SJSA1 (cell line): ENCODE measurements around the gene OCA2. TPM values are rescaled to one million over a fixed set of nuclear protein-coding genes. Genes with fewer than 3 reads are reported as not detected.
"Not testable (repeated sequence)": the region's sequence is repeated elsewhere in the genome, so short reads cannot be mapped to it uniquely, and the experiment has no call there.

Experiments
- DNase-seq, 2 experiments: peaks; one replicate each; pipeline ENCODE4 v3.0.0-alpha.2; 2015 to 2020; ENCODE audit warnings: low spot score in 2 of 2, low read depth in 1 of 2
- H3K27ac ChIP-seq: fragments of 250-450 bp; sonication (Bioruptor Pico); 2 replicates; pipeline ENCODE4 v1.5.1; 2020; ENCODE audit warnings: mild to moderate bottlenecking, moderate library complexity
- H3K27me3 ChIP-seq: fragments of 250-450 bp; sonication (Bioruptor Pico); replicated peaks from 2 replicates; pipeline ENCODE4 v1.5.1; 2020; ENCODE audit warnings: mild to moderate bottlenecking, moderate library complexity
- H3K36me3 ChIP-seq: fragments of 250-450 bp; sonication (Bioruptor Pico); 2 replicates; pipeline ENCODE4 v1.5.1; 2020; ENCODE audit warnings: mild to moderate bottlenecking
- H3K4me1 ChIP-seq: fragments of 250-450 bp; sonication (Bioruptor Pico); replicated peaks from 2 replicates; pipeline ENCODE4 v1.6.1; 2021; ENCODE audit warnings: mild to moderate bottlenecking
- H3K4me3 ChIP-seq: fragments of 250-450 bp; sonication (Bioruptor Pico); 2 replicates; pipeline ENCODE4 v1.5.1; 2020; ENCODE audit warnings: mild to moderate bottlenecking
- H3K9me3 ChIP-seq: fragments of 250-450 bp; sonication (Bioruptor Pico); replicated peaks from 2 replicates; pipeline ENCODE4 v1.5.1; 2020; ENCODE audit warnings: mild to moderate bottlenecking
- total RNA-seq: library from RNA; depleted of rRNA; stranded (reverse); fragments of >200 nt; shearing (Covaris generic); gene quantifications from 2 replicates; pipeline ENCODE4 v1.2.3, GENCODE V29; 2014

OCA2 gene
- total RNA-seq, 1 experiment from 2014 or later: 0.11 TPM

- Histone ChIP-seq H3K36me3 (no peaks in the 10 kb centered on the region), H3K4me1 (no peaks in the 10 kb centered on the region), H3K27ac (no peak overlapping the region), H3K4me3 (no peak overlapping the region), H3K9me3 (no peaks in the 10 kb centered on the region), H3K27me3 (no peaks in the 10 kb centered on the region)
- DNase-seq: no peak
Measured at GRCh38 chr15:27850981-27851857, 247.9 kb downstream of the OCA2 start.

GRCh38 chr15:27850050-27850449 is 249.1 kb downstream of the OCA2 start:
- H3K9me3 ChIP-seq: no peaks in the 10 kb centered on the region
- no peak for DNase-seq
- H3K36me3 ChIP-seq: no peaks in the 10 kb centered on the region
- no peak overlapping the region for H3K27ac ChIP-seq
- H3K27me3 ChIP-seq: no peaks in the 10 kb centered on the region
- no peak overlapping the region for H3K4me3 ChIP-seq
- H3K4me1 ChIP-seq: no peaks in the 10 kb centered on the region

- H3K27me3 ChIP-seq, H3K9me3 ChIP-seq, H3K4me1 ChIP-seq, H3K36me3 ChIP-seq, H3K4me3 ChIP-seq, DNase-seq, H3K27ac ChIP-seq: not testable (repeated sequence)
Measured at GRCh38 chr15:27848936-27849335, 250.2 kb downstream of the OCA2 start.

- Histone ChIP-seq H3K4me1 (peaks cover 5% of the 10 kb centered on the region), H3K36me3 (no peaks in the 10 kb centered on the region), H3K9me3 (no peaks in the 10 kb centered on the region), H3K27me3 (no peaks in the 10 kb centered on the region), H3K27ac (no peak overlapping the region), H3K4me3 (no peak overlapping the region)
- no peak for DNase-seq
Measured at GRCh38 chr15:27847775-27848710, 251.1 kb downstream of the OCA2 start.

GRCh38 chr15:27846722-27847395 is 252.3 kb downstream of the OCA2 start:
- Histone ChIP-seq H3K9me3 (0 out of 2 replicates have a peak, but pooled peaks cover 2% of the 10 kb centered on the region), H3K36me3 (no peaks in the 10 kb centered on the region), H3K27ac (no peak overlapping the region), H3K27me3 (no peaks in the 10 kb centered on the region), H3K4me3 (no peak overlapping the region), H3K4me1 (peaks cover 5% of the 10 kb centered on the region)
- no peak for DNase-seq

GRCh38 chr15:27845535-27846369 is 253.4 kb downstream of the OCA2 start:
- H3K4me1 ChIP-seq: peaks cover 5% of the 10 kb centered on the region
- no peaks in the 10 kb centered on the region for H3K36me3 ChIP-seq
- 0 out of 2 replicates have a peak, but pooled peaks cover 2% of the 10 kb centered on the region for H3K9me3 ChIP-seq
- H3K27ac ChIP-seq: no peak overlapping the region
- H3K27me3 ChIP-seq: no peaks in the 10 kb centered on the region
- no peak for DNase-seq
- H3K4me3 ChIP-seq: no peak overlapping the region

GRCh38 chr15:27844018-27844666 is 255.0 kb downstream of the OCA2 start:
- Histone ChIP-seq H3K4me3 (no peak overlapping the region), H3K36me3 (no peaks in the 10 kb centered on the region), H3K27me3 (no peaks in the 10 kb centered on the region), H3K9me3 (0 out of 2 replicates have a peak, but pooled peaks cover 2% of the 10 kb centered on the region), H3K4me1 (peaks cover 5% of the 10 kb centered on the region), H3K27ac (no peak overlapping the region)
- peak in 1 of 2 experiments; percentile 19 for DNase-seq

- no peak overlapping the region for H3K27ac ChIP-seq
- H3K4me3 ChIP-seq: no peak overlapping the region
- peaks cover 5% of the 10 kb centered on the region for H3K4me1 ChIP-seq
- no peak for DNase-seq
- H3K27me3 ChIP-seq: no peaks in the 10 kb centered on the region
- no peaks in the 10 kb centered on the region for H3K36me3 ChIP-seq
- H3K9me3 ChIP-seq: 0 out of 2 replicates have a peak, but pooled peaks cover 2% of the 10 kb centered on the region
Measured at GRCh38 chr15:27843146-27843545, 256.0 kb downstream of the OCA2 start.

- DNase-seq: no peak
- Histone ChIP-seq H3K4me1 (peaks cover 5% of the 10 kb centered on the region), H3K27me3 (no peaks in the 10 kb centered on the region)
Measured at GRCh38 chr15:27842526-27842925, 256.6 kb downstream of the OCA2 start.

GRCh38 chr15:27835233-27835939 is 263.7 kb downstream of the OCA2 start:
- H3K27ac ChIP-seq: no peak overlapping the region
- no peak for DNase-seq
- no peaks in the 10 kb centered on the region for H3K9me3 ChIP-seq
- H3K4me1 ChIP-seq: no peaks in the 10 kb centered on the region
- no peaks in the 10 kb centered on the region for H3K36me3 ChIP-seq
- no peaks in the 10 kb centered on the region for H3K27me3 ChIP-seq
- H3K4me3 ChIP-seq: no peak overlapping the region

More at GRCh38 chr15:27842526-27842925, 256.6 kb downstream of the OCA2 start:
- 0 out of 2 replicates have a peak, but pooled peaks cover 2% of the 10 kb centered on the region for H3K9me3 ChIP-seq
- H3K36me3 ChIP-seq: no peaks in the 10 kb centered on the region
- no peak overlapping the region for H3K4me3 ChIP-seq
- no peak overlapping the region for H3K27ac ChIP-seq

- Histone ChIP-seq H3K9me3 (no peaks in the 10 kb centered on the region), H3K4me1 (no peaks in the 10 kb centered on the region), H3K27ac (no peak overlapping the region), H3K4me3 (no peak overlapping the region), H3K27me3 (no peaks in the 10 kb centered on the region), H3K36me3 (no peaks in the 10 kb centered on the region)
- no peak for DNase-seq
Measured at GRCh38 chr15:27834684-27835083, 264.4 kb downstream of the OCA2 start.

GRCh38 chr15:27833974-27834373 is 265.1 kb downstream of the OCA2 start:
- H3K4me3 ChIP-seq: no peak overlapping the region
- H3K4me1 ChIP-seq: no peaks in the 10 kb centered on the region
- H3K27ac ChIP-seq: no peak overlapping the region
- no peaks in the 10 kb centered on the region for H3K27me3 ChIP-seq
- no peaks in the 10 kb centered on the region for H3K9me3 ChIP-seq
- H3K36me3 ChIP-seq: no peaks in the 10 kb centered on the region
- DNase-seq: no peak
